H1 (cell line): ENCODE measurements around the gene NOG. TPM values are rescaled to one million over a fixed set of nuclear protein-coding genes. Genes with fewer than 3 reads are reported as not detected.
A peak's percentile ranks its signal among the peaks of the same experiment; 100 is the strongest.

Source experiments
- CHD7 ChIP-seq: fragments of 300-600 bp; sonication (generic); IDR thresholded peaks from 2 replicates; pipeline ENCODE4 v1.7.1; 2012; ENCODE audit warnings: low read length, moderate library complexity, mild to moderate bottlenecking, inconsistent platforms; ENCODE audit not compliant: insufficient replicate concordance
- E2F6 ChIP-seq: IDR thresholded peaks from 2 replicates; pipeline ENCODE4 v1.6.1; 2012; ENCODE audit warnings: inconsistent platforms
- polyA plus RNA-seq, 7 experiments: library from polyadenylated mRNA; depleted of rRNA in 3 of 7; stranded (reverse) in 5 of 7; unstranded in 2 of 7; fragments of >200 nt in 5 of 7; fragments of 200-250 nt in 2 of 7; gene quantifications; 1 replicate in 5 of 7; 2 replicates in 1 of 7; 4 replicates in 1 of 7; pipeline versions ENCODE4 v1.2.1 to v1.2.3, GENCODE V29; 2011 to 2013; ENCODE audit warnings: missing spikeins in 2 of 7, mixed read lengths in 2 of 7
- total RNA-seq: library from RNA; stranded (reverse); fragmentation: NEBNext Ultra II Directional; extraction: Animal tissue kit (Norgen Biotek cat#: 25700); gene quantifications from 2 replicates; pipeline ENCODE4 v1.2.1, GENCODE V29; 2021

NOG gene
- total and polyA plus RNA-seq, 2 of the 8 experiments (the other 6 are each of a cell fraction or from before 2014, with no cell fraction given): 0.35 TPM

GRCh38 chr17:56638591-56639051 is 45.1 kb downstream of the NOG start (continued):
- TF ChIP-seq CHD7 (no peak), E2F6 (peak; percentile 67; the same call in 1 of the 2 replicates)
